ENCODE measurements around the gene CLSTN3.

DNA sequence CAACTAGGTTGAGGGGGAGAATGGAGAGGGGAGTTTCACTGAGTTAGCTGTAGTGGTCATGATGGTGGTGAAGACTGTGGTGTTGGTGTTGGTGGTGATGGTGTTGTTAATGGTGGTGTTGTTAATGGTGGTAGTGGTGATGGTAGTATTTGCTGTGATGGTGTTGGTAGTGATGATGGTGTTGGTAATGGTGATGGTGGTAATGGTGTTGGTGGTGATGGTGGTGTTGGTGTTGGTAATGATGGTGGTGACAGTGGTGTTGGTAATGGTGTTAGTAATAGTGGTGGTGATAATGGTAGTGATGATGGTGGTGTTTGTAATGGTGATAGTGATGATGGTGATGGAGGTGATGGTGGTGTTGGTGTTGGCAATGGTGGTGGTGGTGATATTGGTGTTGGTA lies 47.0 kb upstream of the CLSTN3 start:
- TF ChIP-seq REST (IDR thresholded peaks at IDR 0.05; ENCODE audit: insufficient read depth in 1 of 2, low read depth in 2 of 2, low read length in 2 of 2) (no peak), POLR2AphosphoS5 (IDR thresholded peaks at IDR 0.05; ENCODE audit: low read depth, low read length) (no peak), SIN3A (IDR thresholded peaks at IDR 0.05; ENCODE audit: borderline replicate concordance, insufficient read depth, low read length) (no peak)

Data from PFSK-1 (cell line).